Measurements from ENCODE around the gene LIN9. TPM values are rescaled to one million over a fixed set of nuclear protein-coding genes. Genes with fewer than 3 reads are reported as not detected.

Gene LIN9
- total and polyA plus RNA-seq, 2 of the 8 experiments (the other 6 are each of a cell fraction or from before 2014, with no cell fraction given): 5.6 to 12.6 TPM

GRCh38 chr1:226276077-226276682 is 32.8 kb downstream of the LIN9 start (continued):
- TF ChIP-seq TAF7 (optimal IDR thresholded peaks at IDR 0.05; ENCODE audit: borderline replicate concordance, low read depth, low read length) (no peak), YY1 (IDR thresholded peaks at IDR 0.05; ENCODE audit: low read depth, low read length) (no peak), RXRA (IDR thresholded peaks at IDR 0.05; ENCODE audit: insufficient read depth, low read depth, low read length) (no peak), RFX5 (IDR thresholded peaks at IDR 0.05; ENCODE audit: borderline replicate concordance, low read depth, low read length) (no peak)

Measured in H1 (cell line).